GM18519 (cell line): ENCODE measurements around the gene MYH14.
A peak's percentile ranks its signal among the peaks of the same experiment; 100 is the strongest.

Experiments used
- ATAC-seq: cut with Tn5 transposase; IDR thresholded peaks from one replicate; pipeline ENCODE4 v1.9.1; 2021; ENCODE audit warnings: mild to moderate bottlenecking, moderate library complexity; ENCODE audit not compliant: unreplicated experiment, low FRiP score

Gene MYH14

GRCh38 chr19:50314724-50315708, 111.6 kb downstream of the MYH14 start:
- no peak for ATAC-seq

GRCh38 chr19:50315773-50316448, 112.5 kb downstream of the MYH14 start:
- ATAC-seq, result no peak

GRCh38 chr19:50317115-50317514, 113.7 kb downstream of the MYH14 start:
- no peak for ATAC-seq

GRCh38 chr19:50318438-50318837, 115.0 kb downstream of the MYH14 start:
- ATAC-seq, result no peak

GRCh38 chr19:50319156-50319555, 115.7 kb downstream of the MYH14 start:
- ATAC-seq, result no peak

- ATAC-seq, result no peak
Measured at GRCh38 chr19:50320051-50320450, 116.6 kb downstream of the MYH14 start.

- no peak for ATAC-seq
Measured at GRCh38 chr19:50320596-50320995, 117.2 kb downstream of the MYH14 start.

GRCh38 chr19:50321831-50322230, 118.4 kb downstream of the MYH14 start:
- no peak for ATAC-seq

GRCh38 chr19:50322234-50322633, 118.8 kb downstream of the MYH14 start:
- no peak for ATAC-seq

- no peak for ATAC-seq
Measured at GRCh38 chr19:50322931-50323781, 119.7 kb downstream of the MYH14 start.

GRCh38 chr19:50323782-50324133, 120.3 kb downstream of the MYH14 start:
- no peak for ATAC-seq

GRCh38 chr19:50324331-50324730, 120.9 kb downstream of the MYH14 start:
- no peak for ATAC-seq

- ATAC-seq, result no peak
Measured at GRCh38 chr19:50325310-50326100, 122.1 kb downstream of the MYH14 start.

- no peak for ATAC-seq
Measured at GRCh38 chr19:50326101-50326664, 122.8 kb downstream of the MYH14 start.

GRCh38 chr19:50327013-50327412, 123.6 kb downstream of the MYH14 start:
- no peak for ATAC-seq

- no peak for ATAC-seq
Measured at GRCh38 chr19:50327461-50328223, 124.2 kb downstream of the MYH14 start.

GRCh38 chr19:50328224-50328872, 124.9 kb downstream of the MYH14 start:
- no peak for ATAC-seq

- ATAC-seq, result peak; percentile 18
Measured at GRCh38 chr19:50328873-50329145, 125.4 kb downstream of the MYH14 start.
